ENCODE results near the gene LAMA4. TPM values are rescaled to one million over a fixed set of nuclear protein-coding genes. Genes with fewer than 3 reads are reported as not detected.
"Not testable (repeated sequence)": the region's sequence is repeated elsewhere in the genome, so short reads cannot be mapped to it uniquely, and the experiment has no call there.

The LAMA4 gene
- total RNA-seq, 4 donors from 2014 or later = 261 to 336 (median 303) TPM

- 37% methylated on average over 4 of the region's 4 CpGs for WGBS
- intact Hi-C loops (cut with DNase I) = no loop called here
Measured at GRCh38 chr6:112204350-112204706, 50.0 kb downstream of the LAMA4 start.

GRCh38 chr6:112203577-112204349 is 50.6 kb downstream of the LAMA4 start:
- intact Hi-C loops (cut with DNase I) = no loop called here

More at GRCh38 chr6:112204350-112204706, 50.0 kb downstream of the LAMA4 start:
- Histone ChIP-seq H3K4me3 (no peak overlapping the region), H3K4me1 (peaks cover 32 to 83% (median 76%) of the 10 kb centered on the region in 4 donors), H3K27me3 (no peaks in the 10 kb centered on the region), H3K36me3 (peaks cover 20 to 70% (median 32%) of the 10 kb centered on the region in 4 donors), H3K9me3 (no peaks in the 10 kb centered on the region), H3K27ac (replicated peaks in 1 of 4) (peak overlapping the region; percentile 62 to 68 (median 64))
- no peak for DNase-seq (ENCODE audit: extremely low spot score)
- TF ChIP-seq POLR2A (IDR thresholded peaks at IDR 0.05; ENCODE audit: low read depth) (no peak), CTCF (IDR thresholded peaks at IDR 0.05) (no peak), POLR2AphosphoS5 (IDR thresholded peaks at IDR 0.05) (no peak), EP300 (IDR thresholded peaks at IDR 0.05) (no peak)

GRCh38 chr6:112202639-112203341 is 51.6 kb downstream of the LAMA4 start:
- TF ChIP-seq CTCF (IDR thresholded peaks at IDR 0.05) (no peak), POLR2A (IDR thresholded peaks at IDR 0.05; ENCODE audit: low read depth) (no peak), POLR2AphosphoS5 (IDR thresholded peaks at IDR 0.05) (peak in 1 of 2 donors; percentile 31), EP300 (IDR thresholded peaks at IDR 0.05) (no peak)
- Histone ChIP-seq H3K9me3 (no peaks in the 10 kb centered on the region), H3K4me3 (no peak overlapping the region), H3K36me3 (peaks cover 20 to 70% (median 34%) of the 10 kb centered on the region in 4 donors), H3K27me3 (no peaks in the 10 kb centered on the region), H3K4me1 (peaks cover 41 to 83% (median 75%) of the 10 kb centered on the region in 4 donors), H3K27ac (replicated peaks in 1 of 4) (peak overlapping the region; percentile 62 to 68 (median 64))
- no peak for DNase-seq (ENCODE audit: extremely low spot score)
- intact Hi-C loops (cut with DNase I) = no loop called here
- 64% methylated on average over 12 of the region's 12 CpGs for WGBS

More at GRCh38 chr6:112203577-112204349, 50.6 kb downstream of the LAMA4 start:
- no peaks in the 10 kb centered on the region for H3K9me3 ChIP-seq
- H3K36me3 ChIP-seq = peaks cover 20 to 70% (median 33%) of the 10 kb centered on the region in 4 donors
- WGBS = 58% methylated on average over 6 of the region's 6 CpGs
- H3K27me3 ChIP-seq = no peaks in the 10 kb centered on the region
- H3K4me3 ChIP-seq = no peak overlapping the region
- peak overlapping the region; percentile 62 to 68 (median 64) for H3K27ac ChIP-seq (replicated peaks in 1 of 4)
- H3K4me1 ChIP-seq = peaks cover 34 to 83% (median 76%) of the 10 kb centered on the region in 4 donors
- DNase-seq (ENCODE audit: extremely low spot score) = no peak
- TF ChIP-seq POLR2AphosphoS5 (IDR thresholded peaks at IDR 0.05) (peak in 1 of 2 donors; percentile 52), CTCF (IDR thresholded peaks at IDR 0.05) (no peak)

- H3K4me1 ChIP-seq = peaks cover 45 to 80% (median 59%) of the 10 kb centered on the region in 4 donors
- DNase-seq (ENCODE audit: extremely low spot score); H3K27me3 ChIP-seq; H3K4me3 ChIP-seq; intact Hi-C loops (cut with DNase I); H3K9me3 ChIP-seq: not testable (repeated sequence)
- H3K36me3 ChIP-seq = peaks cover 10 to 67% (median 17%) of the 10 kb centered on the region in 4 donors
- WGBS = 96% methylated on average over 2 of the region's 2 CpGs
- peak overlapping the region; percentile 17 to 63 (median 46) for H3K27ac ChIP-seq (replicated peaks in 1 of 4)
Measured at GRCh38 chr6:112200185-112200914, 54.0 kb downstream of the LAMA4 start.

- intact Hi-C loops (cut with DNase I) = no loop called here
- peaks cover 10 to 60% (median 17%) of the 10 kb centered on the region in 4 donors for H3K36me3 ChIP-seq
- no peak for DNase-seq (ENCODE audit: extremely low spot score)
- H3K9me3 ChIP-seq = no peaks in the 10 kb centered on the region
- TF ChIP-seq POLR2AphosphoS5 (IDR thresholded peaks at IDR 0.05) = no peak
- TF ChIP-seq CTCF (IDR thresholded peaks at IDR 0.05) = no peak
- no peak for TF ChIP-seq POLR2A (IDR thresholded peaks at IDR 0.05; ENCODE audit: low read depth)
- TF ChIP-seq EP300 (IDR thresholded peaks at IDR 0.05) = no peak
- no peaks in the 10 kb centered on the region for H3K27me3 ChIP-seq
- peaks cover 37 to 80% (median 59%) of the 10 kb centered on the region in 4 donors for H3K4me1 ChIP-seq
- H3K4me3 ChIP-seq = no peak overlapping the region
- peak overlapping the region; percentile 52 to 62 (median 57) for H3K27ac ChIP-seq (replicated peaks in 1 of 4)
- WGBS = 78% methylated on average over 3 of the region's 3 CpGs
Measured at GRCh38 chr6:112199001-112199403, 55.4 kb downstream of the LAMA4 start.
